Upper lobe of right lung (tissue), 1 donor: ENCODE results near the gene WNT7A. TPM values are rescaled to one million over a fixed set of nuclear protein-coding genes. Genes with fewer than 3 reads are reported as not detected.

ENCODE experiments used
- ATAC-seq: fragments of 200-7000 bp; cut with Tn5 transposase; one replicate; pipeline ENCODE4 v1.9.1; 2020; ENCODE audit warnings: mild to moderate bottlenecking, moderate library complexity
- DNase-seq: peaks from one replicate; pipeline ENCODE4 v3.0.0-alpha.2; 2020
- H3K27ac ChIP-seq: fragments of 200-600 bp; one replicate; pipeline ENCODE4 v1.8.0; 2022
- H3K27me3 ChIP-seq: fragments of 200-600 bp; one replicate; pipeline ENCODE4 v1.8.0; 2022; ENCODE audit warnings: mild to moderate bottlenecking
- H3K36me3 ChIP-seq: fragments of 200-600 bp; one replicate; pipeline ENCODE4 v1.8.0; 2022
- H3K4me1 ChIP-seq: fragments of 200-600 bp; one replicate; pipeline ENCODE4 v1.8.0; 2022
- H3K4me3 ChIP-seq: fragments of 200-600 bp; one replicate; pipeline ENCODE4 v1.8.0; 2022; ENCODE audit warnings: mild to moderate bottlenecking
- H3K9me3 ChIP-seq: fragments of 200-600 bp; one replicate; pipeline ENCODE4 v1.8.0; 2022
- CTCF ChIP-seq: fragments of 200-600 bp; IDR thresholded peaks from one replicate; pipeline ENCODE4 v1.8.0; 2022; ENCODE audit warnings: antibody characterized with exemption
- intact Hi-C: fragments of 100-400 bp; cut with DNase I; formaldehyde crosslinking; loops from one replicate; pipeline ENCODE4 v1.11.0; 2022
- total RNA-seq: library from RNA; stranded (reverse); fragmentation: NEBNext Ultra II Directional; extraction: Animal tissue kit (Norgen Biotek cat#: 25700); gene quantifications from one replicate; pipeline ENCODE4 v1.2.1, GENCODE V29; 2021
- donor health status: DM: no; HTN: yes; CAD: no; lungs with severe emphysema.

WNT7A gene
- total RNA-seq, 1 donor from 2014 or later, result 6.6 TPM

- Histone ChIP-seq H3K36me3 (no peaks in the 10 kb centered on the region), H3K4me1 (no peaks in the 10 kb centered on the region), H3K4me3 (no peak overlapping the region), H3K27me3 (peaks cover 4% of the 10 kb centered on the region), H3K9me3 (no peaks in the 10 kb centered on the region), H3K27ac (no peak overlapping the region)
- no peak for ATAC-seq
- intact Hi-C loops, result no loop called here
- TF ChIP-seq CTCF, result no peak
- no peak for DNase-seq
Observed at GRCh38 chr3:13851997-13852637, 27.8 kb downstream of the WNT7A start.

GRCh38 chr3:13851091-13851849 lies 28.6 kb downstream of the WNT7A start:
- no peaks in the 10 kb centered on the region for H3K4me1 ChIP-seq
- no peaks in the 10 kb centered on the region for H3K9me3 ChIP-seq
- H3K27me3 ChIP-seq, result peaks cover 2% of the 10 kb centered on the region
- H3K4me3 ChIP-seq, result no peak overlapping the region
- no peak for ATAC-seq
- H3K27ac ChIP-seq, result peak overlapping the region; percentile 36
- no peak for TF ChIP-seq CTCF
- intact Hi-C loops, result no loop called here
- no peaks in the 10 kb centered on the region for H3K36me3 ChIP-seq
- DNase-seq, result no peak

- Histone ChIP-seq H3K27ac (peak overlapping the region; percentile 36), H3K27me3 (peaks cover 7% of the 10 kb centered on the region), H3K9me3 (no peaks in the 10 kb centered on the region), H3K4me1 (no peaks in the 10 kb centered on the region), H3K4me3 (no peak overlapping the region), H3K36me3 (no peaks in the 10 kb centered on the region)
- no peak for TF ChIP-seq CTCF
- DNase-seq (peak; percentile 90), ATAC-seq (peak; percentile 93)
- intact Hi-C loops, result no loop called here
Observed at GRCh38 chr3:13850161-13850945, 29.5 kb downstream of the WNT7A start.

GRCh38 chr3:13849018-13849417 lies 30.9 kb downstream of the WNT7A start:
- TF ChIP-seq CTCF, result no peak

GRCh38 chr3:13846716-13847570 lies 32.9 kb downstream of the WNT7A start:
- TF ChIP-seq CTCF, result no peak
- no peak overlapping the region for H3K4me3 ChIP-seq
- DNase-seq, result no peak
- ATAC-seq, result no peak
- H3K4me1 ChIP-seq, result no peaks in the 10 kb centered on the region
- intact Hi-C loops, result no loop called here
- H3K27me3 ChIP-seq, result peaks cover 10% of the 10 kb centered on the region
- no peaks in the 10 kb centered on the region for H3K36me3 ChIP-seq
- H3K9me3 ChIP-seq, result no peaks in the 10 kb centered on the region
- no peak overlapping the region for H3K27ac ChIP-seq

More at GRCh38 chr3:13849018-13849417, 30.9 kb downstream of the WNT7A start:
- Histone ChIP-seq H3K36me3 (no peaks in the 10 kb centered on the region), H3K4me3 (no peak overlapping the region), H3K27me3 (peaks cover 10% of the 10 kb centered on the region), H3K4me1 (no peaks in the 10 kb centered on the region), H3K9me3 (no peaks in the 10 kb centered on the region), H3K27ac (no peak overlapping the region)
- intact Hi-C loops, result no loop called here
- DNase-seq (no peak), ATAC-seq (no peak)
